ENCODE measurements around the gene B3GAT1. TPM values are rescaled to one million over a fixed set of nuclear protein-coding genes. Genes with fewer than 3 reads are reported as not detected.

Gene B3GAT1
- total and polyA plus RNA-seq, 12 donors, result 0.09 to 10.3 (median 2.1) TPM; not detected in 1

GRCh38 chr11:134384406-134384805, 27.6 kb downstream of the B3GAT1 start:
- TF ChIP-seq CTCF (IDR thresholded peaks at IDR 0.05) (no peak), POLR2A (IDR thresholded peaks at IDR 0.05) (no peak)
- no peak overlapping the region for H3K27ac ChIP-seq
- no peaks in the 10 kb centered on the region for H3K36me3 ChIP-seq (replicated peaks in 1 of 2)
- H3K4me1 ChIP-seq (replicated peaks in 1 of 2), result no peaks in the 10 kb centered on the region
- intact Hi-C loops (cut with DNase I), result no loop called here
- no peak for DNase-seq
- H3K4me3 ChIP-seq, result no peak overlapping the region
- H3K9me3 ChIP-seq (replicated peaks in 1 of 3), result no peaks in the 10 kb centered on the region
- 76 to 84% (median 79%) methylated on average over 7 to 14 of the region's 14 CpGs for WGBS, 4 donors
- no peaks in the 10 kb centered on the region for H3K27me3 ChIP-seq

GRCh38 chr11:134383576-134384221, 28.3 kb downstream of the B3GAT1 start:
- no peak for DNase-seq
- TF ChIP-seq CTCF (IDR thresholded peaks at IDR 0.05), result no peak
- no peak for TF ChIP-seq POLR2A (IDR thresholded peaks at IDR 0.05)
- H3K9me3 ChIP-seq (replicated peaks in 1 of 3), result no peaks in the 10 kb centered on the region
- H3K36me3 ChIP-seq (replicated peaks in 1 of 2), result no peaks in the 10 kb centered on the region
- intact Hi-C loops (cut with DNase I), result no loop called here
- 89 to 95% (median 90%) methylated on average over 46 to 78 of the region's 78 CpGs for WGBS, 4 donors
- no peak overlapping the region for H3K27ac ChIP-seq
- no peaks in the 10 kb centered on the region for H3K27me3 ChIP-seq
- H3K4me1 ChIP-seq (replicated peaks in 1 of 2), result no peaks in the 10 kb centered on the region
- H3K4me3 ChIP-seq, result no peak overlapping the region

GRCh38 chr11:134382830-134383229, 29.2 kb downstream of the B3GAT1 start:
- H3K27ac ChIP-seq, result no peak overlapping the region
- 90 to 96% (median 94%) methylated on average over 21 to 24 of the region's 24 CpGs for WGBS, 4 donors
- TF ChIP-seq CTCF (IDR thresholded peaks at IDR 0.05) (no peak), POLR2A (IDR thresholded peaks at IDR 0.05) (no peak)
- no peaks in the 10 kb centered on the region for H3K27me3 ChIP-seq
- intact Hi-C loops (cut with DNase I), result no loop called here
- no peaks in the 10 kb centered on the region for H3K9me3 ChIP-seq (replicated peaks in 1 of 3)
- H3K36me3 ChIP-seq (replicated peaks in 1 of 2), result no peaks in the 10 kb centered on the region
- no peak for DNase-seq
- no peak overlapping the region for H3K4me3 ChIP-seq
- no peaks in the 10 kb centered on the region for H3K4me1 ChIP-seq (replicated peaks in 1 of 2)

GRCh38 chr11:134382257-134382656, 29.8 kb downstream of the B3GAT1 start:
- no peak for DNase-seq
- Histone ChIP-seq H3K4me3 (no peak overlapping the region), H3K9me3 (replicated peaks in 1 of 3) (no peaks in the 10 kb centered on the region), H3K27me3 (no peaks in the 10 kb centered on the region), H3K27ac (no peak overlapping the region), H3K4me1 (replicated peaks in 1 of 2) (no peaks in the 10 kb centered on the region), H3K36me3 (replicated peaks in 1 of 2) (no peaks in the 10 kb centered on the region)
- 81 to 90% (median 85%) methylated on average over 7 to 8 of the region's 8 CpGs for WGBS, 4 donors
- no peak for TF ChIP-seq POLR2A (IDR thresholded peaks at IDR 0.05)
- TF ChIP-seq CTCF (IDR thresholded peaks at IDR 0.05), result no peak
- intact Hi-C loops (cut with DNase I), result no loop called here

Measured in adrenal gland (tissue), 12 donors.